ENCODE data around the gene ZNRD2. TPM values are rescaled to one million over a fixed set of nuclear protein-coding genes. Genes with fewer than 3 reads are reported as not detected.

Gene ZNRD2
- total and polyA plus RNA-seq, 10 of the 15 experiments (the other 5 are each of a cell fraction or from before 2014, with no cell fraction given) = 7.9 to 111 (median 55.4) TPM

DNA sequence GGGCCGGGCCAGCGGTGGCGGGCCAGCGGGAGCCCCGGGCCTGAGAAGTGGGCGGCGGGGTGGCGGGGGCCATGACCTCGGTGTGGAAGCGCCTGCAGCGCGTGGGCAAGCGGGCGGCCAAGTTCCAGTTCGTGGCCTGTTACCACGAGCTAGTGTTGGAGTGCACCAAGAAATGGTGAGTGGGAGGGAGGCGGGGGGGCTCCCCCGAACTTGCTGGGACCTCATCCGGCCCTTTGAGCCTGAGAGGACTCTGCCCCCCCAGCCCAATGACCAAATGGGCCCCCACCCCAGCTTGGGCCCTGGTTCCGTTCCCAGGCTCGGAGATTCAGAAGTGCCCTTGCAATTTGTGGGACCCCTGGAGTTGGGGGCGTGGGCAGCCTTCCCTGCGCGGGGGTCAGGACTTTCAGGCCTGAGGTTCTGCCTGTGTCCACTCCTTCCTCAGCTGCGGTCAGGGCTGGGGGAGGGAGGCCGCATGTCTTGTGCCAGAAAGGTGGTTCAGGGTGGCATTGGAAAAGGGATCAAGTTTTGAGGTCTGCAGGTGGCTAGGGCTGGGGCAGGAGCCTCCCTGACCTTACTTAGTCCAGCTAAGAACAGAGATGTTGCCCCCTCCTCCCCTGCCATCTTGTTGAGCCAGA is 6.1 kb downstream of the ZNRD2 start (continued):
- TF ChIP-seq, protein P1, sequence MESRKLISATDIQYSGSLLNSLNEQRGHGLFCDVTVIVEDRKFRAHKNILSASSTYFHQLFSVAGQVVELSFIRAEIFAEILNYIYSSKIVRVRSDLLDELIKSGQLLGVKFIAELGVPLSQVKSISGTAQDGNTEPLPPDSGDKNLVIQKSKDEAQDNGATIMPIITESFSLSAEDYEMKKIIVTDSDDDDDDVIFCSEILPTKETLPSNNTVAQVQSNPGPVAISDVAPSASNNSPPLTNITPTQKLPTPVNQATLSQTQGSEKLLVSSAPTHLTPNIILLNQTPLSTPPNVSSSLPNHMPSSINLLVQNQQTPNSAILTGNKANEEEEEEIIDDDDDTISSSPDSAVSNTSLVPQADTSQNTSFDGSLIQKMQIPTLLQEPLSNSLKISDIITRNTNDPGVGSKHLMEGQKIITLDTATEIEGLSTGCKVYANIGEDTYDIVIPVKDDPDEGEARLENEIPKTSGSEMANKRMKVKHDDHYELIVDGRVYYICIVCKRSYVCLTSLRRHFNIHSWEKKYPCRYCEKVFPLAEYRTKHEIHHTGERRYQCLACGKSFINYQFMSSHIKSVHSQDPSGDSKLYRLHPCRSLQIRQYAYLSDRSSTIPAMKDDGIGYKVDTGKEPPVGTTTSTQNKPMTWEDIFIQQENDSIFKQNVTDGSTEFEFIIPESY (IDR thresholded peaks at IDR 0.05) = no peak
- TF ChIP-seq, protein P2, sequence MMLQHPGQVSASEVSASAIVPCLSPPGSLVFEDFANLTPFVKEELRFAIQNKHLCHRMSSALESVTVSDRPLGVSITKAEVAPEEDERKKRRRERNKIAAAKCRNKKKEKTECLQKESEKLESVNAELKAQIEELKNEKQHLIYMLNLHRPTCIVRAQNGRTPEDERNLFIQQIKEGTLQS (IDR thresholded peaks at IDR 0.05; ENCODE audit: borderline replicate concordance, extremely low read depth, low read depth, low read length) = no peak
- TF ChIP-seq RAD21 (IDR thresholded peaks at IDR 0.05; ENCODE audit: insufficient read depth, low read depth, low read length) (no peak), SMAD5 (IDR thresholded peaks at IDR 0.05; ENCODE audit: low read depth) (no peak), ATF7 (IDR thresholded peaks at IDR 0.05; ENCODE audit: low read depth) (no peak), MXI1 (IDR thresholded peaks at IDR 0.05; ENCODE audit: low read depth, low read length) (0 out of 2 replicates have a peak, but pooled peaks have one; percentile 1), FOXK2 (IDR thresholded peaks at IDR 0.05) (no peak), YBX1 (IDR thresholded peaks at IDR 0.05) (no peak), TCF7 (IDR thresholded peaks at IDR 0.05; ENCODE audit: borderline replicate concordance) (no peak), NR2F1 (conservative IDR thresholded peaks at IDR 0.05) (peak; percentile 88), SREBF2 (IDR thresholded peaks at IDR 0.05; ENCODE audit: low read length) (no peak), MYB (IDR thresholded peaks at IDR 0.05; ENCODE audit: borderline replicate concordance, low read depth, low read length) (no peak), HDAC6 (IDR thresholded peaks at IDR 0.05; ENCODE audit: unreplicated experiment) (no peak)
- TF ChIP-seq, protein P3, sequence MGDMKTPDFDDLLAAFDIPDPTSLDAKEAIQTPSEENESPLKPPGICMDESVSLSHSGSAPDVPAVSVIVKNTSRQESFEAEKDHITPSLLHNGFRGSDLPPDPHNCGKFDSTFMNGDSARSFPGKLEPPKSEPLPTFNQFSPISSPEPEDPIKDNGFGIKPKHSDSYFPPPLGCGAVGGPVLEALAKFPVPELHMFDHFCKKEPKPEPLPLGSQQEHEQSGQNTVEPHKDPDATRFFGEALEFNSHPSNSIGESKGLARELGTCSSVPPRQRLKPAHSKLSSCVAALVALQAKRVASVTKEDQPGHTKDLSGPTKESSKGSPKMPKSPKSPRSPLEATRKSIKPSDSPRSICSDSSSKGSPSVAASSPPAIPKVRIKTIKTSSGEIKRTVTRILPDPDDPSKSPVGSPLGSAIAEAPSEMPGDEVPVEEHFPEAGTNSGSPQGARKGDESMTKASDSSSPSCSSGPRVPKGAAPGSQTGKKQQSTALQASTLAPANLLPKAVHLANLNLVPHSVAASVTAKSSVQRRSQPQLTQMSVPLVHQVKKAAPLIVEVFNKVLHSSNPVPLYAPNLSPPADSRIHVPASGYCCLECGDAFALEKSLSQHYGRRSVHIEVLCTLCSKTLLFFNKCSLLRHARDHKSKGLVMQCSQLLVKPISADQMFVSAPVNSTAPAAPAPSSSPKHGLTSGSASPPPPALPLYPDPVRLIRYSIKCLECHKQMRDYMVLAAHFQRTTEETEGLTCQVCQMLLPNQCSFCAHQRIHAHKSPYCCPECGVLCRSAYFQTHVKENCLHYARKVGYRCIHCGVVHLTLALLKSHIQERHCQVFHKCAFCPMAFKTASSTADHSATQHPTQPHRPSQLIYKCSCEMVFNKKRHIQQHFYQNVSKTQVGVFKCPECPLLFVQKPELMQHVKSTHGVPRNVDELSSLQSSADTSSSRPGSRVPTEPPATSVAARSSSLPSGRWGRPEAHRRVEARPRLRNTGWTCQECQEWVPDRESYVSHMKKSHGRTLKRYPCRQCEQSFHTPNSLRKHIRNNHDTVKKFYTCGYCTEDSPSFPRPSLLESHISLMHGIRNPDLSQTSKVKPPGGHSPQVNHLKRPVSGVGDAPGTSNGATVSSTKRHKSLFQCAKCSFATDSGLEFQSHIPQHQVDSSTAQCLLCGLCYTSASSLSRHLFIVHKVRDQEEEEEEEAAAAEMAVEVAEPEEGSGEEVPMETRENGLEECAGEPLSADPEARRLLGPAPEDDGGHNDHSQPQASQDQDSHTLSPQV (IDR thresholded peaks at IDR 0.05) = no peak
- TF ChIP-seq, protein P4, sequence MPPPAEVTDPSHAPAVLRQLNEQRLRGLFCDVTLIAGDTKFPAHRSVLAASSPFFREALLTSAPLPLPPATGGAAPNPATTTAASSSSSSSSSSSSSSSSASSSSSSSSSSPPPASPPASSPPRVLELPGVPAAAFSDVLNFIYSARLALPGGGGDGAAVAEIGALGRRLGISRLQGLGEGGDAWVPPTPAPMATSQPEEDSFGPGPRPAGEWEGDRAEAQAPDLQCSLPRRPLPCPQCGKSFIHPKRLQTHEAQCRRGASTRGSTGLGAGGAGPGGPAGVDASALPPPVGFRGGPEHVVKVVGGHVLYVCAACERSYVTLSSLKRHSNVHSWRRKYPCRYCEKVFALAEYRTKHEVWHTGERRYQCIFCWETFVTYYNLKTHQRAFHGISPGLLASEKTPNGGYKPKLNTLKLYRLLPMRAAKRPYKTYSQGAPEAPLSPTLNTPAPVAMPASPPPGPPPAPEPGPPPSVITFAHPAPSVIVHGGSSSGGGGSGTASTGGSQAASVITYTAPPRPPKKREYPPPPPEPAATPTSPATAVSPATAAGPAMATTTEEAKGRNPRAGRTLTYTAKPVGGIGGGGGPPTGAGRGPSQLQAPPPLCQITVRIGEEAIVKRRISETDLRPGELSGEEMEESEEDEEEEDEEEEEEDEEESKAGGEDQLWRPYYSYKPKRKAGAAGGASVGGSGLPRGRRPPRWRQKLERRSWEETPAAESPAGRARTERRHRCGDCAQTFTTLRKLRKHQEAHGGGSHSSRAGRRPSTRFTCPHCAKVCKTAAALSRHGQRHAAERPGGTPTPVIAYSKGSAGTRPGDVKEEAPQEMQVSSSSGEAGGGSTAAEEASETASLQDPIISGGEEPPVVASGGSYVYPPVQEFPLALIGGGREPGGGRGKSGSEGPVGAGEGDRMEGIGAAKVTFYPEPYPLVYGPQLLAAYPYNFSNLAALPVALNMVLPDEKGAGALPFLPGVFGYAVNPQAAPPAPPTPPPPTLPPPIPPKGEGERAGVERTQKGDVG (CRISPR knock-in tag; IDR thresholded peaks at IDR 0.05) = no peak
- TF ChIP-seq, protein P5, sequence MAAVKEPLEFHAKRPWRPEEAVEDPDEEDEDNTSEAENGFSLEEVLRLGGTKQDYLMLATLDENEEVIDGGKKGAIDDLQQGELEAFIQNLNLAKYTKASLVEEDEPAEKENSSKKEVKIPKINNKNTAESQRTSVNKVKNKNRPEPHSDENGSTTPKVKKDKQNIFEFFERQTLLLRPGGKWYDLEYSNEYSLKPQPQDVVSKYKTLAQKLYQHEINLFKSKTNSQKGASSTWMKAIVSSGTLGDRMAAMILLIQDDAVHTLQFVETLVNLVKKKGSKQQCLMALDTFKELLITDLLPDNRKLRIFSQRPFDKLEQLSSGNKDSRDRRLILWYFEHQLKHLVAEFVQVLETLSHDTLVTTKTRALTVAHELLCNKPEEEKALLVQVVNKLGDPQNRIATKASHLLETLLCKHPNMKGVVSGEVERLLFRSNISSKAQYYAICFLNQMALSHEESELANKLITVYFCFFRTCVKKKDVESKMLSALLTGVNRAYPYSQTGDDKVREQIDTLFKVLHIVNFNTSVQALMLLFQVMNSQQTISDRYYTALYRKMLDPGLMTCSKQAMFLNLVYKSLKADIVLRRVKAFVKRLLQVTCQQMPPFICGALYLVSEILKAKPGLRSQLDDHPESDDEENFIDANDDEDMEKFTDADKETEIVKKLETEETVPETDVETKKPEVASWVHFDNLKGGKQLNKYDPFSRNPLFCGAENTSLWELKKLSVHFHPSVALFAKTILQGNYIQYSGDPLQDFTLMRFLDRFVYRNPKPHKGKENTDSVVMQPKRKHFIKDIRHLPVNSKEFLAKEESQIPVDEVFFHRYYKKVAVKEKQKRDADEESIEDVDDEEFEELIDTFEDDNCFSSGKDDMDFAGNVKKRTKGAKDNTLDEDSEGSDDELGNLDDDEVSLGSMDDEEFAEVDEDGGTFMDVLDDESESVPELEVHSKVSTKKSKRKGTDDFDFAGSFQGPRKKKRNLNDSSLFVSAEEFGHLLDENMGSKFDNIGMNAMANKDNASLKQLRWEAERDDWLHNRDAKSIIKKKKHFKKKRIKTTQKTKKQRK (IDR thresholded peaks at IDR 0.05; ENCODE audit: low read depth, low read length) = no peak
